PC-3 (cell line): ENCODE measurements around the gene MSMO1.

Experiments used
- EZH2 ChIP-seq: fragments of 300-600 bp; sonication (generic); IDR thresholded peaks from one replicate; pipeline ENCODE4 v1.6.1; 2017; ENCODE audit warnings: antibody characterized with exemption, mild to moderate bottlenecking, low read length; ENCODE audit not compliant: unreplicated experiment
- EZH2phosphoT487 ChIP-seq: fragments of 300-600 bp; sonication (generic); IDR thresholded peaks from 2 replicates; pipeline ENCODE4 v1.6.1; 2018; ENCODE audit warnings: mild to moderate bottlenecking, antibody characterized with exemption, low read length, borderline replicate concordance
- TF ChIP-seq, protein P1 (sequence below): fragments of 300-600 bp; sonication (generic); conservative IDR thresholded peaks from 2 replicates; pipeline ENCODE4 v1.5.1; 2017; ENCODE audit warnings: antibody characterized with exemption, low read depth, mild to moderate bottlenecking, low read length

DNA sequence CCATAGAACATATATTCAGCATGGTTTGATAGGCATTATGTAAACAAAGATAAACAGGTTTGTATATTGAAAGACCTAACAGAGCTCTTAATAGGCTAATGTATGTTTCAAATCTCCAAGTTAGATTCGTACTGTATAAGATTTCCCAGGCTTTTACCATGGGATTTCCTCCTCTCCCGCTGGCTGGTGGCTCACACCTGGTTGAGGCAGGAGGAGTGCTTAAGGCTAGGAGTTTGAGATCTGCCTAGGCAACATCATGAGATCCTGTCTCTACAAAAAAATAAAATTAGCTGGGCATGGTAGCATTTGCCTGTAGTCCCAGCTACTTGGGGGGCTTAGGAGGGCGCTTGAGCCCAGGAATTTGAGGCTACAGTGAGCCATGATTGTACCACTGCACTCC lies 56.7 kb downstream of the MSMO1 start:
- TF ChIP-seq, protein P1, sequence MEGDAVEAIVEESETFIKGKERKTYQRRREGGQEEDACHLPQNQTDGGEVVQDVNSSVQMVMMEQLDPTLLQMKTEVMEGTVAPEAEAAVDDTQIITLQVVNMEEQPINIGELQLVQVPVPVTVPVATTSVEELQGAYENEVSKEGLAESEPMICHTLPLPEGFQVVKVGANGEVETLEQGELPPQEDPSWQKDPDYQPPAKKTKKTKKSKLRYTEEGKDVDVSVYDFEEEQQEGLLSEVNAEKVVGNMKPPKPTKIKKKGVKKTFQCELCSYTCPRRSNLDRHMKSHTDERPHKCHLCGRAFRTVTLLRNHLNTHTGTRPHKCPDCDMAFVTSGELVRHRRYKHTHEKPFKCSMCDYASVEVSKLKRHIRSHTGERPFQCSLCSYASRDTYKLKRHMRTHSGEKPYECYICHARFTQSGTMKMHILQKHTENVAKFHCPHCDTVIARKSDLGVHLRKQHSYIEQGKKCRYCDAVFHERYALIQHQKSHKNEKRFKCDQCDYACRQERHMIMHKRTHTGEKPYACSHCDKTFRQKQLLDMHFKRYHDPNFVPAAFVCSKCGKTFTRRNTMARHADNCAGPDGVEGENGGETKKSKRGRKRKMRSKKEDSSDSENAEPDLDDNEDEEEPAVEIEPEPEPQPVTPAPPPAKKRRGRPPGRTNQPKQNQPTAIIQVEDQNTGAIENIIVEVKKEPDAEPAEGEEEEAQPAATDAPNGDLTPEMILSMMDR = no peak
- TF ChIP-seq EZH2 (no peak), EZH2phosphoT487 (no peak)
